Endothelial cell of umbilical vein (primary cell): ENCODE data around the gene SRBD1.

Source experiments
- CTCF ChIP-seq, 2 donors: IDR thresholded peaks; 1 replicate in 1 of 2; 2 replicates in 1 of 2; pipeline ENCODE4 v1.5.1; 2011; ENCODE audit warnings: low read length in 2 of 2, mild to moderate bottlenecking in 2 of 2, moderate library complexity in 2 of 2, control low read depth in 1 of 2, inconsistent platforms in 1 of 2, low read depth in 1 of 2; ENCODE audit not compliant: insufficient read depth in 1 of 2; ENCODE audit errors: extremely low read depth in 1 of 2
- EZH2 ChIP-seq: IDR thresholded peaks from 2 replicates; pipeline ENCODE4 v1.6.1; 2012; ENCODE audit warnings: borderline replicate concordance, low read depth, mild to moderate bottlenecking, moderate library complexity, low read length, inconsistent platforms; ENCODE audit not compliant: severe bottlenecking
- FOS ChIP-seq: IDR thresholded peaks from 2 replicates; pipeline ENCODE4 v1.6.1; 2011; ENCODE audit warnings: mild to moderate bottlenecking, low read length, moderate library complexity, borderline replicate concordance; ENCODE audit not compliant: insufficient read depth
- GATA2 ChIP-seq: IDR thresholded peaks from 2 replicates; pipeline ENCODE4 v1.7.0; 2011; ENCODE audit warnings: low read depth, mild to moderate bottlenecking, moderate library complexity, mixed read lengths, low read length; ENCODE audit not compliant: insufficient read length, insufficient read depth
- JUN ChIP-seq: IDR thresholded peaks from 2 replicates; pipeline ENCODE4 v1.6.1; 2011; ENCODE audit warnings: borderline replicate concordance, low read depth; ENCODE audit not compliant: insufficient read length, insufficient read depth
- MAX ChIP-seq: IDR thresholded peaks from 2 replicates; pipeline ENCODE4 v1.6.1; 2011; ENCODE audit not compliant: insufficient read depth, insufficient read length
- MYC ChIP-seq: IDR thresholded peaks from one replicate; pipeline ENCODE4 v1.6.1; 2011; ENCODE audit warnings: mild to moderate bottlenecking, low read depth, low read length
- POLR2A ChIP-seq: IDR thresholded peaks from 2 replicates; pipeline ENCODE4 v1.6.1; 2012; ENCODE audit warnings: low read depth, mild to moderate bottlenecking, control low read depth, low read length
- POLR2AphosphoS5 ChIP-seq: IDR thresholded peaks from 2 replicates; pipeline ENCODE4 v1.6.1; 2012; ENCODE audit warnings: low read depth, mild to moderate bottlenecking, control low read depth, low read length, moderate library complexity; ENCODE audit not compliant: insufficient read depth

- TF ChIP-seq JUN (no peak), POLR2AphosphoS5 (no peak), CTCF (IDR thresholded peaks at IDR 0.05; ENCODE audit: extremely low read depth in 1 of 2, insufficient read depth in 1 of 2, low read depth in 1 of 2, low read length in 2 of 2) (no peak), POLR2A (no peak), MAX (no peak), MYC (no peak), EZH2 (no peak), GATA2 (no peak), FOS (no peak)
Measured at GRCh38 chr2:45598545-45598944, 12.5 kb downstream of the SRBD1 start.
